ENCODE measurements around the gene KDM5C. TPM values are rescaled to one million over a fixed set of nuclear protein-coding genes. Genes with fewer than 3 reads are reported as not detected.

Gene KDM5C
- total and polyA plus RNA-seq, 9 of the 15 experiments (the other 6 are each of a cell fraction or from before 2014, with no cell fraction given), result 0.62 to 136 (median 52.4) TPM

DNA sequence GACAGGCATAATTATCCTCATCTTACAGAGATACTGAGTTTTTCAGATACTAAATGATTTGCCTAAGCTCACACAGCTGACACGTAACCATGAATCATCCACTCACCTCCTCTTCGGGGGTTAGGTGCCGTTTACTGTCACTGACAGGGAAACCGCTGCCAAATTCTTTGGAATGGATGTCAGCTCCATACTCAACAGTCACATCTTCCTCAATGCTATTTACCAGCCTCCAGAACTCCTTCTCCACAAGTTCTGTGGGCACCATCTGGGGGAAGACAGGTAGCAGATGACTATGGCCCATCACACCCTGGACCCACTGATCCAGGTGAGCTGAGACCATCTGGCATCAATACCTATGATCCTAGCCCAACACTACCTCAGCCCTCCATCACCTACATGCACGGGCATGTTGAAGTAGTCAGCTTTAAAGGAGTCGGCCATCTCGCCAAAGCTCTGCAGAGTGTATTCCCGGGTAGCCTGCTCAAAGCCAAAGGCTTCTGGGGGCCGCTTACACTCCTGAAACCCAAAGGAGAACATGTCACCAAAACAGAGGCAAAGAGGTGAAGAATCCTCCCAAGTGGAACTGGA, 13.5 kb downstream of the KDM5C start:
- no peak overlapping the region for H3K9ac ChIP-seq (ENCODE audit: insufficient read depth in 1 of 2, low read depth in 2 of 2, low read length in 2 of 2)
- WGBS (ENCODE audit: insufficient coverage, low coverage, missing lambda C conversion rate), result 96% methylated on average over 5 of the region's 9 CpGs
- intact Hi-C loops (cut with micrococcal nuclease), result no loop called here

DNA sequence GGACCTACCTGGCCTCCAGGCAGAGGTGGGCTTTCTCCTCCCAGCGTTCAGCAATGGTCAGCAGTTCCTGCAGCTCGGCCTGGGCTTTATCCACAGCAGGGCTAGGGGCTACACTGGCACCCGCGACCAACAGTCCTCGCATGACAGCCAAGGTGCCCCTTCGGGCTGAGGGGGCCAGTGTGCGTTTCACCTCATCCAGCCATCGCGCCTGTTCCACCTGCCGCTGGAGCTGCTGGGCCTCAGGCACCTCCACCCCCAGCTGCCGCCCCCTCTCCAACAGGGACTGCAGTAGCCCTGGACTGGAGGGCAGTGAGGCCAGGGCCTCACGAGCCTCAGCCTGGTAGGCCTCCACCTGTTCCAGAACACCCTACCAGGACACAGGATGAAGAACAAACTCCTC, 28.3 kb downstream of the KDM5C start:
- Histone ChIP-seq H3K9ac (ENCODE audit: insufficient read depth in 1 of 2, low read depth in 2 of 2, low read length in 2 of 2) (no peak overlapping the region), H3K36me3 (ENCODE audit: control insufficient read depth, insufficient read depth, low read length) (peaks cover 92% of the 10 kb centered on the region), H3K9me3 (replicated peaks; ENCODE audit: control insufficient read depth, insufficient read depth, low read depth, low read length) (no peaks in the 10 kb centered on the region), H3K4me2 (ENCODE audit: insufficient read depth, low read length) (no peak overlapping the region), H3K9me1 (ENCODE audit: control insufficient read depth, insufficient read depth, low read length) (no peaks in the 10 kb centered on the region), H2AFZ (ENCODE audit: low read depth, low read length) (no peak overlapping the region), H3K4me3 (no peak overlapping the region), H3K27ac (ENCODE audit: extremely low read depth, low read depth, low read length) (no peak overlapping the region), H4K20me1 (replicated peaks; ENCODE audit: control insufficient read depth, insufficient read depth, low read length) (no peaks in the 10 kb centered on the region), H3K27me3 (ENCODE audit: control insufficient read depth in 2 of 2, insufficient read depth in 2 of 2, low read length in 2 of 2) (no peaks in the 10 kb centered on the region), H3K79me2 (ENCODE audit: control insufficient read depth, insufficient read depth, low read length) (no peaks in the 10 kb centered on the region), H3K4me1 (replicated peaks in 1 of 2; ENCODE audit: control insufficient read depth in 2 of 2, insufficient read depth in 2 of 2, low read length in 2 of 2) (peaks cover 0 to 6% of the 10 kb centered on the region in 2 experiments; a peak in 2 of 5 replicates)
- no peak for TF ChIP-seq RNF2 (IDR thresholded peaks at IDR 0.05)
- peak; percentile 72 for TF ChIP-seq POLR2G (IDR thresholded peaks at IDR 0.05; ENCODE audit: low read depth, low read length)
- TF ChIP-seq RBM22 (IDR thresholded peaks at IDR 0.05; ENCODE audit: low read depth, low read length, poor library complexity, severe bottlenecking), result peak; percentile 43
- in situ Hi-C loops (cut with MboI), result no loop called here
- WGBS (ENCODE audit: insufficient coverage, low coverage, missing lambda C conversion rate), result 90% methylated on average over 3 of the region's 12 CpGs
- ATAC-seq (no peak), DNase-seq (ENCODE audit: extremely low read depth in 1 of 4, low spot score in 3 of 4) (no peak), FAIRE-seq (no peak)
- ChIA-PET POLR2A (interaction anchor here (0.5 to 1.0 kb wide), 2 partner anchors 19 to 119 kb away, joined by 3 to 5 read pairs; no protein-coding TSS in a partner anchor), CTCF (ENCODE audit: low intra/inter-chr PET ratio) (no interaction called here)
- intact Hi-C loops (cut with micrococcal nuclease), result no loop called here
- BruUV-seq (replicated peaks), result no TSS peak

More for the DNA sequence above, 13.5 kb downstream of the KDM5C start:
- H2AFZ ChIP-seq (ENCODE audit: low read depth, low read length), result no peak overlapping the region
- H4K20me1 ChIP-seq (replicated peaks; ENCODE audit: control insufficient read depth, insufficient read depth, low read length), result no peaks in the 10 kb centered on the region
- ChIA-PET POLR2A (interaction anchor here (0.6 to 1.4 kb wide), 2 partner anchors 14 to 16 kb away, joined by 3 read pairs; no protein-coding TSS in a partner anchor), CTCF (ENCODE audit: low intra/inter-chr PET ratio) (no interaction called here)
- FAIRE-seq (no peak), ATAC-seq (no peak), DNase-seq (ENCODE audit: extremely low read depth in 1 of 4, low spot score in 3 of 4) (no peak)
- no peaks in the 10 kb centered on the region for H3K27me3 ChIP-seq (ENCODE audit: control insufficient read depth in 2 of 2, insufficient read depth in 2 of 2, low read length in 2 of 2)
- H3K4me2 ChIP-seq (ENCODE audit: insufficient read depth, low read length), result no peak overlapping the region
- no peaks in the 10 kb centered on the region for H3K4me1 ChIP-seq (replicated peaks in 1 of 2; ENCODE audit: control insufficient read depth in 2 of 2, insufficient read depth in 2 of 2, low read length in 2 of 2)
- H3K9me3 ChIP-seq (replicated peaks; ENCODE audit: control insufficient read depth, insufficient read depth, low read depth, low read length), result no peaks in the 10 kb centered on the region
- H3K79me2 ChIP-seq (ENCODE audit: control insufficient read depth, insufficient read depth, low read length), result no peaks in the 10 kb centered on the region
- H3K9me1 ChIP-seq (ENCODE audit: control insufficient read depth, insufficient read depth, low read length), result no peaks in the 10 kb centered on the region
- peaks cover 84% of the 10 kb centered on the region for H3K36me3 ChIP-seq (ENCODE audit: control insufficient read depth, insufficient read depth, low read length)
- TF ChIP-seq RBM39 (optimal IDR thresholded peaks at IDR 0.05; ENCODE audit: low read depth, low read length) (no peak), ZNF224 (CRISPR knock-in tag; IDR thresholded peaks at IDR 0.05) (no peak)
- in situ Hi-C loops (cut with MboI), result no loop called here
- BruUV-seq (replicated peaks), result no TSS peak
- no peak overlapping the region for H3K27ac ChIP-seq (ENCODE audit: extremely low read depth, low read depth, low read length)
- H3K4me3 ChIP-seq, result no peak overlapping the region
